GM12892 (cell line): ENCODE data around the gene SANBR.

ENCODE experiments used
- POLR2A ChIP-seq: IDR thresholded peaks from 2 replicates; pipeline ENCODE4 v1.6.1; 2011; ENCODE audit warnings: low read depth, low read length, control low read depth
- POLR2AphosphoS5 ChIP-seq: IDR thresholded peaks from 2 replicates; pipeline ENCODE4 v1.6.1; 2011; ENCODE audit warnings: low read depth, low read length, control low read depth
- TAF1 ChIP-seq: IDR thresholded peaks from 2 replicates; pipeline ENCODE4 v1.6.1; 2011; ENCODE audit warnings: low read depth, mild to moderate bottlenecking, control low read depth, low read length, borderline replicate concordance

DNA sequence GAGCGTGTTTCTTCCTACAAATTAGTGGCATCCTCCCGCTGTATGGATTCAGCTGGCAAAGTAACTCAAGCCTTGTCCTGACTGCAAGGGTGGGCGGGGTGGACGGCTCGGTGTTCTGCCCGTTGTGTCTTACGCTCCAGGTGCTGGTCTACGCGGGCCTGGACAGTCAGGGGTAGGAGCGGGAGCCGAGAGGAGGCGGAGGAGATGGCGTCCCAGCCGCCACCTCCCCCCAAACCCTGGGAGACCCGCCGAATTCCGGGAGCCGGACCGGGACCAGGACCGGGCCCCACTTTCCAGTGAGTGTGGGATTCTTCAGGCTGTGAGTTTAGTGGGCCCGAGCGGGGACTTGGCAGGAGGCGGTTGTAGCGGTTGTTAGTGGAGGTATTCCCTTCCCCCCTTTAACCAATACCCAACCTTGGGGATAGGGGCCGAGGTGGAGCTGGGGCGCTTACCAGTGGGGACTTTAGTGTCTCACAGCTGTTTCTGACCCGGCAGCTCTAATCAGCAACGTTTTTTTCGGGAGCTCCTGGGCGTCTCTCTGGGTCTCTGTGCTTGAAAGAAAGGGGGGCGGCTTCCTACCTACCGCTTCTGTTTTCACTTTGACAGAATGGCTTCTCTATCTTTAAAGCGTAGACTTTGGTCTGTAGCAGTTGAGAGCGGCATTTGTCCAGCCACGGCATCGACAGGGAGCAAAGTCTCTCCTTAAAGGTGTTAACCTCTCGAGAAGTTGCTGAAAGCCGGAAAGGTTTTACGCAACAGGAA lies 47.9 kb upstream of the SANBR start, which contains the start of the genes PEX13 and PUS10:
- TF ChIP-seq TAF1 (no peak), POLR2A (no peak; the same call in 1 of the 2 replicates), POLR2AphosphoS5 (no peak; the same call in none of the 2 replicates)
